ENCODE results near the gene POU4F3.

GRCh38 chr5:146359836-146360235, 21.2 kb downstream of the POU4F3 start:
- no peak for TF ChIP-seq POLR2A (IDR thresholded peaks at IDR 0.05)
- no peak for TF ChIP-seq EP300 (IDR thresholded peaks at IDR 0.05)
- TF ChIP-seq CTCF (IDR thresholded peaks at IDR 0.05), result no peak
